Activated CD4-positive, alpha-beta T cell treated with anti-CD3 and anti-CD28 coated beads, Interleukin-2, amount 10 ng/mL, durations not matched to agents 7 days and 5 days (primary cell): ENCODE results near the gene TLE7. TPM values are rescaled to one million over a fixed set of nuclear protein-coding genes. Genes with fewer than 3 reads are reported as not detected.

Source experiments
- CTCF ChIA-PET: fragments of 350-600 bp; sonication (Branson Sonifier 250); formaldehyde crosslinking; loops from one replicate; lab custom pipeline; 2021; ENCODE audit warnings: antibody characterized with exemption; lab: Charles Lee
- POLR2A ChIA-PET: fragments of 350-600 bp; sonication (Branson Sonifier 250); formaldehyde crosslinking; loops from one replicate; lab custom pipeline; 2021; ENCODE audit warnings: antibody characterized with exemption; lab: Charles Lee
- DNase-seq: peaks from one replicate; pipeline ENCODE4 v3.0.0-alpha.2; 2020
- H3K27ac Mint-ChIP-seq: one replicate; pipeline ENCODE4 v1.8.0; 2021; ENCODE audit warnings: mild to moderate bottlenecking, moderate library complexity, mixed read lengths
- H3K27me3 Mint-ChIP-seq: one replicate; pipeline ENCODE4 v1.8.0; 2021; ENCODE audit warnings: mixed read lengths
- H3K36me3 Mint-ChIP-seq: one replicate; pipeline ENCODE4 v1.8.0; 2021; ENCODE audit warnings: low read depth, mixed read lengths
- H3K4me1 Mint-ChIP-seq: one replicate; pipeline ENCODE4 v1.8.0; 2021; ENCODE audit warnings: mixed read lengths
- H3K4me3 Mint-ChIP-seq: one replicate; pipeline ENCODE4 v1.8.0; 2021; ENCODE audit warnings: mild to moderate bottlenecking, moderate library complexity, mixed read lengths
- H3K9me3 Mint-ChIP-seq: one replicate; pipeline ENCODE4 v1.8.0; 2021; ENCODE audit warnings: mixed read lengths
- total RNA-seq, 2 experiments: library from RNA; stranded (reverse); gene quantifications; one replicate each; pipeline ENCODE4 v1.2.3, GENCODE V29; 2021

Gene TLE7
- total RNA-seq, 2 experiments from 2014 or later, result not detected

DNA sequence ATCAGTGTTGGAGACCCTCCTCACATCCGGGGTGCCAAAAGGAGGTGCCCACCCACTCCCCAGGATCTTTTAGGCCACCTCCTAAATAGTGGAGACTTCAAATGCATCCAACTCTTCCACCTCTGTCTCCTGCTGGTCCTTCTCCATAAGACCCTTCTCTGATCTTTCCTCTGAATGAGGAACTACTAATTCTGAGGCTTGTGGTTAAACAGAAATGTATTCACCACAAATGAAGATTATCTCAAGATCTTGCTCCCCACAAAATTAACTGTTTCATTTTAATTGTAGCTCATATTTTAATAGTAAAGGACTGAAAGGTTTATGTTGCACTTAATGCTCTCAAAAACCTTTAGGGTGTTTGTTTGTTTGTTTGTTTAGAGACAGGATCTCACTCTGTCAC is 34.1 kb downstream of the TLE7 start:
- Mint-ChIP-seq H3K4me3 (no peak overlapping the region), H3K36me3 (no peaks in the 10 kb centered on the region), H3K4me1 (peaks cover 19% of the 10 kb centered on the region), H3K27me3 (peaks cover 27% of the 10 kb centered on the region), H3K9me3 (no peaks in the 10 kb centered on the region), H3K27ac (no peak overlapping the region)
- ChIA-PET CTCF (no interaction called here), POLR2A (no interaction called here)
- DNase-seq, result no peak

DNA sequence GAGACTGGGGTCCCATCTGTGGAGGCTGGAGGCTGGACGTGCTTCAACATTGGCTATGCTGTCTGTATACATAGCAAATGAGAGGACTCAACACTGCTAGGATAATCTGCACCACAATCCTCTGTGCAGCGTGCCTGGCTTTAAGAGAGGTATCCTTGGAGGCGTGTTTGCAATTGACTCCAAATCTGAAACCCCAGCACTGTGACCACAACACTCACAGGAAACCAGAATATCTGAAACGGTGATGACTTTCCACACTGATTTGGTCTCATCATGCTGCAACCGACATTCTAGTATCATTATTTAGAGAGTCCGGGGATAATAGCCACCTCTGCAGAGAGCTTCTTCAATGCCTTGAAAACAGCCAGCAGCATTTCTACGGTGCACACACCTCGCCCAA is 35.1 kb downstream of the TLE7 start:
- Mint-ChIP-seq H3K9me3 (no peaks in the 10 kb centered on the region), H3K4me3 (no peak overlapping the region), H3K27ac (no peak overlapping the region), H3K27me3 (peaks cover 27% of the 10 kb centered on the region), H3K36me3 (no peaks in the 10 kb centered on the region), H3K4me1 (peaks cover 19% of the 10 kb centered on the region)
- POLR2A ChIA-PET, result no interaction called here
- DNase-seq, result no peak
- CTCF ChIA-PET, result interaction anchor here (0.7 kb wide), 1 partner anchor 9 kb away, joined by 3 read pairs; no protein-coding TSS in a partner anchor

DNA sequence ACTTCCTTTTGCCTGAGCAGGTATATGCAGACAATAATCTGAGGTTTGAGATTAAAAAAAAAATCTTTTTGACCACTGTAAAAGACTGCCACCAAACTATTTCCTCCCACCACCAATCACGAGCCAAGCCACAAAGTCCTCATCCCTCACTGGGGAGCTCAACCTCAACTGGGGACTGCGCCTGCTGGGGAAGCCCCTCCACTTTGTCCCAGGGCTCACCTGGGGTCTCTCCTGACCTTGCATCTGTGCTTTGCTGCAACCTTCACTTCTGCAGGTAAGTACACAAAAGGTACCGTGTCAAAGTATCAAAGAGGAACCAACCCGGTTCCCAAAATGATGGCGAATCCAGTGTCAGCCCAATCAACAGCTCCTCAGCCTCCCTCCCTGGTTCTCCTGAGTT is 35.5 kb downstream of the TLE7 start:
- CTCF ChIA-PET, result interaction anchor here (0.6 kb wide), 1 partner anchor 329 kb away, joined by 3 read pairs; no protein-coding TSS in a partner anchor
- H3K27ac Mint-ChIP-seq, result no peak overlapping the region

DNA sequence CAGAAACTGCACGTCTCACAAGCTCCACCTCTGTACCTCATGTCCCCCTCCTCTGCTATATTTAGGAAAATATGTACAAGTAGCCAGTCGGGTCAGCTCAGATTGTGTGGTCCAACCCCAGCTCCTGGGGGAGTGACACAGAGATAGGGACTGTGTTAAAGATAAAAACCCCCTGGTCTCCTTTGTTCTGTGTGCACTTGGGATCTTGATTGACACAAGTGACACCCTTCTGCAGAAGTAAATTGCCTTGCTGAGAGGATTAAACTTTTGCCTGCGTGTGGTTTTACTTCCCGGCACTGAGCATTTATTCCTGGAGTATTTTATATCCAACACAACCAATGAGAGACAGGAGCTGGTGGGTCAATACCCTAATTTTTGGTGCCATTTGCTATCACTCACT is 37.5 kb downstream of the TLE7 start:
- Mint-ChIP-seq H3K9me3 (no peaks in the 10 kb centered on the region), H3K27me3 (peaks cover 29% of the 10 kb centered on the region), H3K27ac (no peak overlapping the region), H3K36me3 (no peaks in the 10 kb centered on the region), H3K4me3 (no peak overlapping the region), H3K4me1 (peaks cover 19% of the 10 kb centered on the region)
- DNase-seq, result no peak
- CTCF ChIA-PET, result no interaction called here
- POLR2A ChIA-PET, result no interaction called here

More for the DNA sequence above, 35.5 kb downstream of the TLE7 start:
- no peaks in the 10 kb centered on the region for H3K36me3 Mint-ChIP-seq
- POLR2A ChIA-PET, result no interaction called here
- H3K4me1 Mint-ChIP-seq, result peaks cover 19% of the 10 kb centered on the region
- no peaks in the 10 kb centered on the region for H3K9me3 Mint-ChIP-seq
- H3K27me3 Mint-ChIP-seq, result peaks cover 27% of the 10 kb centered on the region
- no peak overlapping the region for H3K4me3 Mint-ChIP-seq
- no peak for DNase-seq

DNA sequence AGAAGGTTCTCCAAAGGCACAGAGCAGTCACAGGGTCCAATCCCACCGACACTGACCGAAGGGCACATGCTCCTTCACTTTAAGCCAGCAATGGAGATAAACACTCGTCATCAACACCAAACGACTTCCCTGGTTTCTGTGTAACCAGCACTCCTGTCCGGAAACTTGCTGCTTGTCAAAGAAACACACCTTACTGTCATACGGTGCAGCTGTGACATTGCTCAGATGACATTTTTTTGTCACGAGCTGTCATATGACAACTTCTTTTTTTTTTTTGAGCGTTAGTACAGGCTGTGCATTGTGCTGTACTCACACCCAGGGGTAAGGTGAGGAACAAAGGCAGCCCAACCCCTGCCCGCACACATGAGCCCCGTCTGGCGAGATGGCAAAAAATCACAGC is 39.2 kb downstream of the TLE7 start:
- peaks cover 16% of the 10 kb centered on the region for H3K4me1 Mint-ChIP-seq
- CTCF ChIA-PET, result interaction anchor here (0.6 kb wide), 1 partner anchor 209 kb away, joined by 5 read pairs; no protein-coding TSS in a partner anchor
- POLR2A ChIA-PET, result no interaction called here
- no peak for DNase-seq
- no peaks in the 10 kb centered on the region for H3K36me3 Mint-ChIP-seq
- H3K4me3 Mint-ChIP-seq, result no peak overlapping the region
- H3K27ac Mint-ChIP-seq, result no peak overlapping the region
- peaks cover 19% of the 10 kb centered on the region for H3K27me3 Mint-ChIP-seq
- no peaks in the 10 kb centered on the region for H3K9me3 Mint-ChIP-seq

DNA sequence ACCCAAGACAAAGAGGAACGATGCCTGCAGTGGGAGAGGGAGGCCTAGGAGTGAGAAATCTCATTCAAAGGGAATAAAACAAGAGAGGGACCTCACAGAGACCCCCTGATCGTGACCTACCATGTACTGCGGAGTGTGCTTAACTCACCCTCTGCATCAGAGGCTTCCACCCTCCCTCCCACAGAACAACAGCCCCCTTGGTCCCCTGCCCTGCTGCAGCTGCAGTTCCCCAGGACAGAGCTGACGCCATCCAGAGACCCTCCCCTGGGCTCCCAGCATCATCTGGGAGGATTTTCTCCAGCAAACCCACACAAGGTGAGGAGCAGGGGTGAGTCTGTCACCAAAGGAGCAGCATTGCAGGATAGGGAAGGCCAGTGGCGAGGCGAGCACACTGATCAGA is 39.8 kb downstream of the TLE7 start:
- ChIA-PET CTCF (interaction anchor here (0.6 kb wide), 1 partner anchor 209 kb away, joined by 5 read pairs; no protein-coding TSS in a partner anchor), POLR2A (no interaction called here)
- no peak for DNase-seq
- no peaks in the 10 kb centered on the region for H3K9me3 Mint-ChIP-seq
- H3K27ac Mint-ChIP-seq, result no peak overlapping the region
- peaks cover 9% of the 10 kb centered on the region for H3K4me1 Mint-ChIP-seq
- no peaks in the 10 kb centered on the region for H3K36me3 Mint-ChIP-seq
- peaks cover 12% of the 10 kb centered on the region for H3K27me3 Mint-ChIP-seq
- H3K4me3 Mint-ChIP-seq, result no peak overlapping the region

DNA sequence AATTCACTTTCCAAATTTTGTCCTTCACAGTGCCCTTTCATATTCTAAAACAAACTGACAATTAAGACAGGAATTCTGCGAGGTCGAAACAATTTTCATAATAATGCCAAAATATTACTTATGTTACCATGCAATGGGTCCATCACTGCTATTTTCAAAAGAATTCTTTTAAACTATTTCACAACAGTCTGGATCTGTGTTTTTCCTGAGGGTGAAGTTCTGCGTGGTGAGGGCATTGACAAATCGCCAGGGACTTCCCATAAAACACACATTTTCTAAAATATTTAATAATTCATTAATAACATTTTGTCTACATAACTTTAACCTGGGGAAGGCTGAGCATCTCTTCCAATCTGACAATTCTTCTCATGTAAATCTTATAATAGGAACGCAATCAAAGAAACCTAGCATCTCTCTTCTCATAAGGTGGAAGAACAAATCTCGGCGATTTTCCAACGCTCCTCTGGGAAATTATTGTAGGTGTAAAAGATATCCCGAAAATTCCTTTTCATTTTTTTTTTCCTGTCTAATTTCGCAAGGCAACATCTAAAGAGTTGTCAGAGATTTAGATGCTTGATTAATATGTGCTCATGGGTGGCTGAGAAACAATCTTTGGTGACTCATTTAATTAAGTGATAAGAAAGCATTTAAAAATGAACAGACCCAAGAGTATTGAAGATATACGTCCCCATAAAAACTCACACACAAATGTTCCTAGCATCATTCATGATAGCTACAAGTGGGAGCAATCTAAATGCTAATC is 41.9 kb downstream of the TLE7 start:
- Mint-ChIP-seq H3K27ac (no peak overlapping the region), H3K9me3 (no peaks in the 10 kb centered on the region), H3K27me3 (peaks cover 5% of the 10 kb centered on the region), H3K4me3 (no peak overlapping the region), H3K4me1 (no peaks in the 10 kb centered on the region), H3K36me3 (no peaks in the 10 kb centered on the region)
- CTCF ChIA-PET, result no interaction called here
- POLR2A ChIA-PET, result no interaction called here
- no peak for DNase-seq

DNA sequence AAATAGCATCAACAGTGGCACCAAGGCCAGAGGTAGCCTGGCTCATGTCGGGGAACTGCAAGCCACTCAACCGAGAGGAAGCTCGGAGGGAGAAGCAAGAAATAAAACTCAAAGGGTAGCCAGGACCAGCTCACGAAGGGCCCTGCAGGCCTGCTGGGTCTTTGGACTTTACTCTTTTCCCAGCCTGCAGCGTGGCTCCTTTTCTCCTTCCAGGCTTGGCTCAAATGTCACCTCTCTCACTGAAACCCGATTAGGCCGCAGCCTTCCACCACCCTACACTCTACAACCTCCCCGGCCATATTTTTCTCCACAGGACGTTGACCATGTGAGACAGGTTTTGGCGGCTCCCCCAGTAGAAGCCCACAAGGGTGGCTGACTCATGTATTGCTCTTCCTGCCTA is 45.3 kb downstream of the TLE7 start:
- Mint-ChIP-seq H3K4me3 (no peak overlapping the region), H3K27ac (no peak overlapping the region), H3K27me3 (peaks cover 9% of the 10 kb centered on the region), H3K4me1 (no peaks in the 10 kb centered on the region), H3K9me3 (no peaks in the 10 kb centered on the region), H3K36me3 (no peaks in the 10 kb centered on the region)
- DNase-seq, result no peak
- ChIA-PET CTCF (interaction anchor here (1.3 kb wide), 1 partner anchor 10 kb away, joined by 3 read pairs; no protein-coding TSS in a partner anchor), POLR2A (no interaction called here)

DNA sequence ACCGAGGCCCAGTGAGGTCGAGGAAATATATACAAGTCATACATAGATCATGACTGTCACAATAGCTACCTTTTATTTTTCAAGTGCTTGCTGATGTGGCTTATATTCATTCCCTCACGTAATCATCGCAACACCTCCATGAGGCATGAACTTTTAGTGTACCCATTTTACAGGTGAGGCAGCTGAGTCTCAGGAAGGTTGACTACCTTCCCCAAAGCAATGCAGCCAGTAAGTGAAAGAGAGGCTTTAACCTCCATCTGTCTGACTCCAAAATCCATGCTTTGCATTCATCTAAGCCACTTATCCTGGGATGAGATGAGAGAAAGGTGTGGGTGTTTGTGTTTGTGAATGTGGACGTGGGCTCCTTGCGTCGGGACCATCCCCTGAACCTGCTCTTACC is 52.5 kb downstream of the TLE7 start:
- Mint-ChIP-seq H3K27me3 (peaks cover 9% of the 10 kb centered on the region), H3K4me3 (no peak overlapping the region), H3K27ac (no peak overlapping the region), H3K9me3 (no peaks in the 10 kb centered on the region), H3K36me3 (no peaks in the 10 kb centered on the region), H3K4me1 (peaks cover 6% of the 10 kb centered on the region)
- POLR2A ChIA-PET, result no interaction called here
- DNase-seq, result no peak
- CTCF ChIA-PET, result interaction anchor here (0.8 kb wide), 1 partner anchor 62 kb away, joined by 3 read pairs; no protein-coding TSS in a partner anchor

DNA sequence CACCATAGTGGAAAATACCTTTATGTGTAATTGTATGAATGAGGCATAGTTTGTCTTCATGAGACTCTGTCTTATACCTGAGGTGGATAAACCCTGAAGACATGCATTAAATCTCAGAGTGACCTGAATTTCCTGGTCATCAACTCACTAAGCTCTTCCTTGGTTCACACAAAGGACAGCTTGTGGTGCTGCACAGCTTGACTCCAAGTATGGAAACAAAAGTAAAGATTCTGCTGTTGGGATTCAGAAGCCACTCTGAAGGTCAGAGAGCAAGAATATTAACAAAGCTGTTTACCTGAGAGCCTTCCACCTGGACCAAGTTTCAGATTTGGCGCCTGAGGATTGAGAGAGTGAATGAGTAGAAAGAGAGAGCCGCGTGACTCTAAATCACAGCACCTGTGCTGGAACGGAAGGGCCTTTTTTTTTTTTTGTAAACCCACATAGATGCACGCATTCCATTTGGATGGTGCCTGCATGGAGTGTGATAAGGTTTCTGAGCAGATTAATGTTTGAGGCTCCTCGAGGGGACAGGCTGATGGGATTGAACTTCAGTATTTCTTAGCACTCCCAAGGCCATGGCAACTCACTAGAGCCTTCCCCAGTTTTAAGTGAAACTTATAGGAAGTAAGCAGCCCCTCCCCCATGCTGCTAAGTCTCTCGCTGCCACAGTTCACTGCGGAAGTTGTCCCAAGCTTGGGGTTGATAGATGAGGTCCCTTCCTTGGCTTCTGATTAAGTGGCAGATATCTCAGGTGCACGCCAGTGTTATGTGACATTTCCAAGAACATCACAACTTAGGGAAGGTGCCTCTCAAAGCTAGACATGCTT is 54.6 kb downstream of the TLE7 start:
- POLR2A ChIA-PET, result no interaction called here
- H3K36me3 Mint-ChIP-seq, result no peaks in the 10 kb centered on the region
- no peak for DNase-seq
- no peak overlapping the region for H3K4me3 Mint-ChIP-seq
- peaks cover 6% of the 10 kb centered on the region for H3K4me1 Mint-ChIP-seq
- CTCF ChIA-PET, result interaction anchor here (0.9 kb wide), 2 partner anchors 10 to 1430 kb away, joined by 3 to 4 read pairs; no protein-coding TSS in a partner anchor
- no peak overlapping the region for H3K27ac Mint-ChIP-seq
- H3K27me3 Mint-ChIP-seq, result peaks cover 5% of the 10 kb centered on the region
- H3K9me3 Mint-ChIP-seq, result no peaks in the 10 kb centered on the region

DNA sequence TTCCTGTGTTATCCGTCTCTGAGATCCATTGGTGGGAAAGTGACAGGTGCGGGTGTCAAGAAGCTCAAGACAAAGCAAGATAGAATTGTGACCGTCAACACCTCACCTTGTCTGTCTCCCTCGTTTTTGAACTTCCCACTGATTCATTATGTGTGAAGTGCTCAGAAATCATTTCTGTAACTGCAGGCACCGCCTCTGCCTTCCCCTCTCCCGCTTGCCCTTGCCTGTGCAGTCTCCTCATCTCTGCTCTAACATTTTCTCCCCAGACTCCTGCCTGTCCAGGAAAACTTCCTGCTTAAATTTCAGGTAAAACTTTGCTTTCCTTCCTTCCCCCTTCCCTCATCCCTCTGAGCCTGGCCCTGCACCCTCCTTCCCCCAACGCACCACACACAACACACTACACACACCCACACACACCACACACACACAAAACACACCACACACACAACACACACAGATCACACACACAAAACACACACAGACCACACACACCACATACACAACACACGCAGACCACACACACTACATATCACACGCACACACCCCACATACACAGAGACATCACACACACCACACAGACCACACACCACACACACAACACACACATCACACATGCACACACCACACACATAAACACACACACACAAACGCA is 57.7 kb downstream of the TLE7 start:
- Mint-ChIP-seq H3K36me3 (no peaks in the 10 kb centered on the region), H3K27ac (no peak overlapping the region), H3K4me3 (no peak overlapping the region), H3K9me3 (no peaks in the 10 kb centered on the region), H3K27me3 (peaks cover 5% of the 10 kb centered on the region), H3K4me1 (peaks cover 6% of the 10 kb centered on the region)
- ChIA-PET POLR2A (no interaction called here), CTCF (no interaction called here)
- DNase-seq, result no peak

DNA sequence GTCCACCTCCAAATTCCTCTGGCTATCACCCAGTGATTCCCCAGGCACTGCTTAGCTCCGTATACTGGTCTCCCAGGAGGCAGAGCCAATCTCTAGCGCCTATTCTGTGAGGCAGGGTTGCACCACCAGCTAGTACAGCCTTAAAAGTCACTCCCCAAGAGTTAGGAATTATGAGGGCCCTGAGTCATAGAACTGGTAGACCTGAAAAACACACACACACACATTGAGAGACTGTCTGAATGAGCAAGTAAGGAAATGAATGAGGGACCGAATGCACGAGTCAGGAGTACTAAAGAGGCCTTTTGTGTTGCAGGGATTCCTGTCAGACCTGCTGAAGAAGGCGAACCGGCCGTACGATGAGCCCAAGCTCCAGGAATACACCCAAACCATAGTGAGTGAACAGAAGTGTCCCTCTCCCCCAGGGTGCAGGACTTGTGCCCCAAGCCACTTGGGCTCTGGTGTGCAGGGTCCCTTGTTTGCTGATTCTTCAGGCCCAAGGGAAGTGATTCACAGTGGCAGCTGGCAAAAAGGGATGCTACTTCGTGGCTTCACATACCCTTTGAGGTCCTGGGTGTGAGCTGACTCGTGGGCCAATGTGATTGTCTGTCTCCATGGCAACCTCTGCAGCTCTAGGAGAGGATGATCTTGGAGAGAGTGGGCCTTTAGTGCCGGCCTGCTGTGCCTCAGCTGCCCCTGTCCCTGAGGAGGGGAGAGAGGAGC is 58.6 kb downstream of the TLE7 start:
- Mint-ChIP-seq H3K36me3 (no peaks in the 10 kb centered on the region), H3K4me1 (peaks cover 6% of the 10 kb centered on the region), H3K27ac (peak overlapping the region; percentile 20), H3K4me3 (no peak overlapping the region), H3K9me3 (no peaks in the 10 kb centered on the region), H3K27me3 (peaks cover 5% of the 10 kb centered on the region)
- ChIA-PET CTCF (no interaction called here), POLR2A (no interaction called here)
- DNase-seq, result peak; percentile 13
